ENCODE results near the gene TAP2. TPM values are rescaled to one million over a fixed set of nuclear protein-coding genes. Genes with fewer than 3 reads are reported as not detected.

The TAP2 gene
- total RNA-seq, 1 donor = 20.6 TPM

GRCh38 chr6:32830017-32830416 is 8.5 kb downstream of the TAP2 start:
- Histone ChIP-seq H2AFZ (ENCODE audit: low read length) (no peak overlapping the region), H3K79me2 (ENCODE audit: insufficient read depth, low read length) (no peaks in the 10 kb centered on the region), H3K9me3 (ENCODE audit: low read depth, low read length) (no peaks in the 10 kb centered on the region), H3K4me3 (ENCODE audit: insufficient read depth, low read length) (no peak overlapping the region), H3K27ac (ENCODE audit: low read depth, low read length) (no peak overlapping the region), H3K4me1 (ENCODE audit: insufficient read depth, low read length) (peaks cover 5% of the 10 kb centered on the region), H3K4me2 (ENCODE audit: insufficient read depth, low read length) (no peak overlapping the region), H3K36me3 (ENCODE audit: insufficient read depth, low read length) (peaks cover 27% of the 10 kb centered on the region), H4K20me1 (ENCODE audit: insufficient read depth, low read length) (no peaks in the 10 kb centered on the region), H3K27me3 (ENCODE audit: insufficient read depth, low read length) (no peaks in the 10 kb centered on the region)
- DNase-seq (ENCODE audit: insufficient read length, low spot score, missing footprints) = peak; percentile 55
- TF ChIP-seq CTCF (IDR thresholded peaks at IDR 0.05; ENCODE audit: extremely low read depth, low read depth, low read length) = no peak

- Histone ChIP-seq H3K4me1 (ENCODE audit: insufficient read depth, low read length) (peaks cover 5% of the 10 kb centered on the region), H3K79me2 (ENCODE audit: insufficient read depth, low read length) (no peaks in the 10 kb centered on the region), H3K4me3 (ENCODE audit: insufficient read depth, low read length) (no peak overlapping the region), H3K9me3 (ENCODE audit: low read depth, low read length) (no peaks in the 10 kb centered on the region), H3K27ac (ENCODE audit: low read depth, low read length) (no peak overlapping the region), H2AFZ (ENCODE audit: low read length) (no peak overlapping the region), H3K36me3 (ENCODE audit: insufficient read depth, low read length) (peaks cover 21% of the 10 kb centered on the region), H3K27me3 (ENCODE audit: insufficient read depth, low read length) (no peaks in the 10 kb centered on the region), H4K20me1 (ENCODE audit: insufficient read depth, low read length) (no peaks in the 10 kb centered on the region), H3K4me2 (ENCODE audit: insufficient read depth, low read length) (no peak overlapping the region)
- no peak for TF ChIP-seq CTCF (IDR thresholded peaks at IDR 0.05; ENCODE audit: extremely low read depth, low read depth, low read length)
- DNase-seq (ENCODE audit: insufficient read length, low spot score, missing footprints) = no peak
These were observed 9.0 kb downstream of the TAP2 start for GRCh38 chr6:32829495-32829894.

- Histone ChIP-seq H4K20me1 (ENCODE audit: insufficient read depth, low read length) (no peaks in the 10 kb centered on the region), H3K4me1 (ENCODE audit: insufficient read depth, low read length) (peaks cover 5% of the 10 kb centered on the region), H3K4me2 (ENCODE audit: insufficient read depth, low read length) (no peak overlapping the region), H3K9me3 (ENCODE audit: low read depth, low read length) (no peaks in the 10 kb centered on the region), H3K27ac (ENCODE audit: low read depth, low read length) (no peak overlapping the region), H3K36me3 (ENCODE audit: insufficient read depth, low read length) (peaks cover 15% of the 10 kb centered on the region), H3K4me3 (ENCODE audit: insufficient read depth, low read length) (no peak overlapping the region), H3K27me3 (ENCODE audit: insufficient read depth, low read length) (no peaks in the 10 kb centered on the region), H3K79me2 (ENCODE audit: insufficient read depth, low read length) (no peaks in the 10 kb centered on the region), H2AFZ (ENCODE audit: low read length) (no peak overlapping the region)
- no peak for DNase-seq (ENCODE audit: insufficient read length, low spot score, missing footprints)
- TF ChIP-seq CTCF (IDR thresholded peaks at IDR 0.05; ENCODE audit: extremely low read depth, low read depth, low read length) = no peak
These were observed 11.5 kb downstream of the TAP2 start for GRCh38 chr6:32827025-32827424.

GRCh38 chr6:32825966-32826365 is 12.6 kb downstream of the TAP2 start:
- H3K27ac ChIP-seq (ENCODE audit: low read depth, low read length) = no peak overlapping the region
- no peaks in the 10 kb centered on the region for H3K9me3 ChIP-seq (ENCODE audit: low read depth, low read length)
- peak overlapping the region; percentile 37 for H3K4me2 ChIP-seq (ENCODE audit: insufficient read depth, low read length)
- DNase-seq (ENCODE audit: insufficient read length, low spot score, missing footprints) = no peak
- H3K27me3 ChIP-seq (ENCODE audit: insufficient read depth, low read length) = no peaks in the 10 kb centered on the region
- no peaks in the 10 kb centered on the region for H3K79me2 ChIP-seq (ENCODE audit: insufficient read depth, low read length)
- H2AFZ ChIP-seq (ENCODE audit: low read length) = peak overlapping the region; percentile 8
- no peak overlapping the region for H3K4me3 ChIP-seq (ENCODE audit: insufficient read depth, low read length)
- no peaks in the 10 kb centered on the region for H4K20me1 ChIP-seq (ENCODE audit: insufficient read depth, low read length)
- peaks cover 11% of the 10 kb centered on the region for H3K36me3 ChIP-seq (ENCODE audit: insufficient read depth, low read length)
- H3K4me1 ChIP-seq (ENCODE audit: insufficient read depth, low read length) = peaks cover 5% of the 10 kb centered on the region
- TF ChIP-seq CTCF (IDR thresholded peaks at IDR 0.05; ENCODE audit: extremely low read depth, low read depth, low read length) = peak; percentile 51

All from osteoblast (primary cell).